Tibial nerve (tissue), 4 donors: ENCODE data around the gene NCR2. TPM values are rescaled to one million over a fixed set of nuclear protein-coding genes. Genes with fewer than 3 reads are reported as not detected.

Source experiments
- DNase-seq, 2 donors: peaks; one replicate each; pipeline ENCODE4 v3.0.0-alpha.2; 2019; ENCODE audit warnings: low spot score in 2 of 2
- H3K27ac ChIP-seq, 4 donors: fragments of 200-600 bp; sonication (generic) in 3 of 4; one replicate each; pipeline ENCODE4 v1.5.1; 2017 to 2019; ENCODE audit warnings: mild to moderate bottlenecking in 1 of 4
- H3K27me3 ChIP-seq, 2 donors: fragments of 200-600 bp; sonication (generic) in 1 of 2; one replicate each; pipeline versions ENCODE4 v1.5.1 to v1.6.0; 2017 to 2019
- H3K36me3 ChIP-seq, 3 donors: fragments of 200-600 bp; sonication (generic); one replicate each; pipeline ENCODE4 v1.5.1; 2018 to 2019
- H3K4me1 ChIP-seq, 4 donors: fragments of 200-600 bp; sonication (generic) in 3 of 4; one replicate each; pipeline ENCODE4 v1.5.1; 2017 to 2019
- H3K4me3 ChIP-seq, 4 donors: fragments of 200-600 bp; sonication (generic) in 3 of 4; one replicate each; pipeline ENCODE4 v1.5.1; 2017 to 2019; ENCODE audit warnings: mild to moderate bottlenecking in 1 of 4, moderate library complexity in 1 of 4
- H3K9me3 ChIP-seq, 4 donors: fragments of 200-600 bp; sonication (generic) in 3 of 4; one replicate each; pipeline ENCODE4 v1.5.1; 2017 to 2019
- CTCF ChIP-seq, 5 experiments: fragments of 200-600 bp in 3 of 5; fragments of 450-650 bp in 2 of 5; sonication (generic) in 3 of 5; IDR thresholded peaks; one replicate each; pipeline ENCODE4 v1.5.1; 2016 to 2019; ENCODE audit warnings: antibody characterized with exemption in 5 of 5, mild to moderate bottlenecking in 3 of 5, moderate library complexity in 2 of 5
- EP300 ChIP-seq, 2 donors: sonication (generic); formaldehyde crosslinking; IDR thresholded peaks; one replicate each; pipeline ENCODE4 v1.6.1; 2017; ENCODE audit warnings: antibody characterized with exemption in 2 of 2, mild to moderate bottlenecking in 1 of 2
- POLR2A ChIP-seq, 2 donors: fragments of 450-650 bp; IDR thresholded peaks; one replicate each; pipeline ENCODE4 v1.6.1; 2017; ENCODE audit warnings: antibody characterized with exemption in 2 of 2, mild to moderate bottlenecking in 2 of 2, moderate library complexity in 2 of 2
- WGBS, 2 donors: methylation state at CpG; one replicate each; pipeline ENCODE4 v1.1.5; 2018; 5-methylcytosine and 5-hydroxymethylcytosine counted together
- total RNA-seq, 4 donors: library from RNA; depleted of rRNA; stranded (reverse); fragments of >200 nt; gene quantifications; one replicate each; pipeline ENCODE4 v1.1.0, GENCODE V29; 2016

The NCR2 gene
- total RNA-seq, 4 donors from 2014 or later = not detected

GRCh38 chr6:41331401-41332150 lies 3.8 kb upstream of the NCR2 start:
- H3K4me3 ChIP-seq = no peak overlapping the region
- no peak for DNase-seq
- H3K27ac ChIP-seq = no peak overlapping the region
- TF ChIP-seq POLR2A (IDR thresholded peaks at IDR 0.05) (no peak), CTCF (IDR thresholded peaks at IDR 0.05) (no peak), EP300 (IDR thresholded peaks at IDR 0.05) (no peak)
- no peaks in the 10 kb centered on the region for H3K9me3 ChIP-seq
- WGBS, 2 donors = 85 to 86% methylated on average over 11 of the region's 11 CpGs
- H3K36me3 ChIP-seq = no peaks in the 10 kb centered on the region
- H3K4me1 ChIP-seq = no peaks in the 10 kb centered on the region
- peaks cover 0 to 24% of the 10 kb centered on the region in 2 donors for H3K27me3 ChIP-seq

- H3K36me3 ChIP-seq = no peaks in the 10 kb centered on the region
- 56 to 68% methylated on average over 8 of the region's 8 CpGs for WGBS, 2 donors
Measured at GRCh38 chr6:41332241-41332640, 3.2 kb upstream of the NCR2 start.

GRCh38 chr6:41332842-41333736 lies 2.3 kb upstream of the NCR2 start:
- Histone ChIP-seq H3K27ac (no peak overlapping the region), H3K4me3 (no peak overlapping the region), H3K36me3 (no peaks in the 10 kb centered on the region), H3K4me1 (no peaks in the 10 kb centered on the region), H3K27me3 (peaks cover 0 to 10% of the 10 kb centered on the region in 2 donors), H3K9me3 (no peaks in the 10 kb centered on the region)
- 85 to 88% methylated on average over 3 to 4 of the region's 4 CpGs for WGBS, 2 donors
- TF ChIP-seq CTCF (IDR thresholded peaks at IDR 0.05) (no peak), POLR2A (IDR thresholded peaks at IDR 0.05) (no peak), EP300 (IDR thresholded peaks at IDR 0.05) (no peak)
- DNase-seq = no peak

More at GRCh38 chr6:41332241-41332640, 3.2 kb upstream of the NCR2 start:
- Histone ChIP-seq H3K4me1 (no peaks in the 10 kb centered on the region), H3K27me3 (peaks cover 0 to 18% of the 10 kb centered on the region in 2 donors), H3K4me3 (no peak overlapping the region), H3K27ac (no peak overlapping the region), H3K9me3 (no peaks in the 10 kb centered on the region)
- no peak for DNase-seq
- no peak for TF ChIP-seq POLR2A (IDR thresholded peaks at IDR 0.05)
- no peak for TF ChIP-seq CTCF (IDR thresholded peaks at IDR 0.05)

- no peak for TF ChIP-seq POLR2A (IDR thresholded peaks at IDR 0.05)
- no peaks in the 10 kb centered on the region for H3K4me1 ChIP-seq
- H3K27ac ChIP-seq = no peak overlapping the region
- no peak for DNase-seq
- no peaks in the 10 kb centered on the region for H3K9me3 ChIP-seq
- 60 to 63% methylated on average over 11 of the region's 11 CpGs for WGBS, 2 donors
- no peak overlapping the region for H3K4me3 ChIP-seq
- H3K27me3 ChIP-seq = no peaks in the 10 kb centered on the region
- H3K36me3 ChIP-seq = no peaks in the 10 kb centered on the region
Measured at GRCh38 chr6:41334482-41335040, 847 bp upstream of the NCR2 start.

GRCh38 chr6:41335943-41336342 lies 535 bp downstream of the NCR2 start:
- Histone ChIP-seq H3K9me3 (no peaks in the 10 kb centered on the region), H3K4me1 (no peaks in the 10 kb centered on the region), H3K27ac (no peak overlapping the region), H3K36me3 (no peaks in the 10 kb centered on the region), H3K27me3 (no peaks in the 10 kb centered on the region), H3K4me3 (no peak overlapping the region)
- TF ChIP-seq CTCF (IDR thresholded peaks at IDR 0.05) = no peak
- TF ChIP-seq EP300 (IDR thresholded peaks at IDR 0.05) = no peak
- TF ChIP-seq POLR2A (IDR thresholded peaks at IDR 0.05) = no peak
- DNase-seq = no peak
- 93 to 94% methylated on average over 11 of the region's 11 CpGs for WGBS, 2 donors
